Posterior vena cava (tissue), 2 donors: ENCODE data around the gene LRRC73. TPM values are rescaled to one million over a fixed set of nuclear protein-coding genes. Genes with fewer than 3 reads are reported as not detected.
"Not testable (repeated sequence)": the region's sequence is repeated elsewhere in the genome, so short reads cannot be mapped to it uniquely, and the experiment has no call there.

Experiments
- DNase-seq: peaks from one replicate; pipeline ENCODE4 v3.0.0-alpha.2; 2020; ENCODE audit warnings: low spot score
- intact Hi-C, 2 donors: fragments of 100-400 bp; cut with DNase I; formaldehyde crosslinking; loops; one replicate each; pipeline versions ENCODE4 v1.14.1 to v1.14.2; 2022 to 2023
- total RNA-seq, 2 donors: library from RNA; stranded (reverse); fragmentation: NEBNext Ultra II Directional; extraction: Animal tissue kit (Norgen Biotek cat#: 25700); gene quantifications; one replicate each; pipeline ENCODE4 v1.2.1, GENCODE V29; 2021
- donor health status: DM: yes; HTN: yes; CAD: no.
- donor health status: DM: yes; HTN: yes; CAD: no.

Gene LRRC73
- total RNA-seq, 2 donors from 2014 or later, result 0.69 to 0.90 TPM

DNA sequence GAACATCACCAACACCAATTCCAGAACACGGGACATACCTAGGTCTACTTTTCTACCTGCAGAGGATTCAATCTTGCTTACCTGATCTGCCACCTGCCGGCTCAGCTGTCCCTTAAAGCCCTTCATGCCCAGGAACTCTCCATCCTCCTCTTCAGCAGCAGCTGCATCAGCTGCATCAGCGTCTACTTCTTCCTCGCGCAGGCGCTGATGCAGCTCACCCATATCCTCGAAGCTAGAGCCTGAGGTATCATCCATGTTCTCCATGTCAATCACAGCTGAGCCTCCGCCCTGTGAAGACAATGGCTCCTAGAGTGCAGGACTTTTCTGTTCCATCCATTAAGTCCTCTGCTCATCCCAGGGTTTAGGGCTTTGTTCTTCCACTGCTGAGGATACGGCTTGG lies 5.7 kb upstream of the LRRC73 start:
- peak; percentile 40 for DNase-seq

DNA sequence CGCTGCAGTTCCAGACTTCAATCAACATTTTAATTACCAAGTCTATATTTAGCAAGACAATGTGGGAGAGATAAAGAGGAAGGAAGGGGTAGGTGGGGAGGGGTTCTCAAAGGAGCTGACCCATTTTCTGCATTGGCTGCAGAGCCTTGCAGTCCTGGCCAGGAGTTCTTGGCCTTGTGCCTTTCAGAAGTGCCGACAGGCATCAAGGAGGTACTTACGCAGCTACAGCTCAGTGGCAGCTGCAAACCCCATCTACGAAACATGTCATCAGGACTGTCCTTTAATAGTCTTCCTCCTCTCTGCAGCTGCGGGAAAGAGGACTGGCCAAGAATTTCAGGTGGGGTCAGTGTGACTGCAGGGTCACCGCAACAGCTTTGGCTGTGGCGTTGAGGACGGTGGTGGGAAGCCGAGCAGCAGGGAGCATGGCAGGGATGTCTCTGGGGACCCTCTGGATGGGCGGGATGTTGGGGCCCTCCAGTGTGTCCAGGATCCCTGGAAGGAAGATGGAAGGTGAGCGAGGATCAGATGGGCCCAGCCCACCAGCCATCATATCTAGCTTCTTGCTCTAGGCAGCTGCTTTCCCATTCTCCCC lies 1.8 kb upstream of the LRRC73 start:
- peak; percentile 51 for DNase-seq
- intact Hi-C loops, result no loop called here

More for the DNA sequence above, 5.7 kb upstream of the LRRC73 start:
- intact Hi-C loops, result no loop called here

DNA sequence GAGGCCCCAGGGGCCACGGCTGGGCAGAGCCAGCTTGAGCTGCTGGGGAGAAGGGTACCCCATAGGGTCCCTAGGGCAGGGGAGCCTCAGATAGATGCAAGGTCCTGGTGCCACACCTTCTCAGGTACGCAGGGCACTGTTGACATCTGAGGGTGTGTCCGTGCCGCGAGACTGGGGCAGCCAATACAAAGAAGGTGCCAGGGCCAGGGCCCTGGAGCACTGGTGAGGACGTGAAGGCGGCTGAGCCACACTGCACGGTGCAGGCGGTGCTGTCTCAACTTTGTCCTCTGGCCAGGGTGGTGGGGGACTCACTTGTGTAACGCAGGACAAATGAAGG lies 649 bp upstream of the LRRC73 start:
- intact Hi-C loops, result no loop called here

DNA sequence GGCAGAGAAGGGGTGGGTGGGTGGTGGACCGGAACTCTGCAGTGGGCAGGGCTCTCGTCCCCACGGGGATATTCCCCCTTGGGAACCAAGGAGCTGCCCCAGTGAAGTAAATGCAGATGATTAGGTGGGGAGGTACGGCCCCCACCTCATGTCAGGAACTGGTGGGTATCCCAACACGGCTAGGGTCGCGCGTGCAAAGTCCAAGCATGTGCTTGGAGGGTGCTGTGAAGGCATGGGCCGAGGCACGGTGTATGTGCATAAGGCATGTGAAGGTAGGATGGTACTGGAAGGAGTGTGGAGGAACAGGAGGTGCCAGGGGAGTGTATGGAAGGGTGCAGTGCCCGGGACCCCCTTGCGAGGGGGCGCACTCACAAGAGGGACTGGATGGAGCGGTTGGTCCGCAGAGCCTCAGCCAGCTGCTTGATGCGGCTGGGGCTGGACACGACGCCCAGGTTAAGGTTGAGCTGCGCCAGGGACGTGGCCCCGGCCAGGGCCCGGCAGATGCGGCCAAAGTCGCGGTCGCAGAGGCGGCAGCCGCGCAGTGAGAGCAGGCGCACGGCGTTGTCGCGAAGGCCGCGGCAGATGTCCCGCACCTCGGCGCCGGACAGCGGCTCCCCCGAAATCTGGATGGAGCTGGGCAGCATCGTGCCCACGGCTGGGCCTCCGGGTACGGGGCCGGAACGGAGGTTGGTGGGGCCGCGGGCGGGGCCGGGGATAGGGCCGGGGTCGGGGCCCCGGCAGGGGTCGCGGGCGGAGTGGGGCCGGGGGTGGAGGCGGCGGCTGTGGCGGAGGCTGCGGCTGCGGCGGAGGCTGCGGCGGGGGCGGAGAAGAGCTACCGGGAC lies 783 bp downstream of the LRRC73 start:
- DNase-seq, result peak; percentile 81
- intact Hi-C loops, result loop anchor here (5.0 to 10.0 kb wide), 4 partner anchors 52 to 247 kb away; partner anchors contain the start of gene DLK2 (in 1 of the 2)

More for the DNA sequence above, 649 bp upstream of the LRRC73 start:
- DNase-seq, result no peak

DNA sequence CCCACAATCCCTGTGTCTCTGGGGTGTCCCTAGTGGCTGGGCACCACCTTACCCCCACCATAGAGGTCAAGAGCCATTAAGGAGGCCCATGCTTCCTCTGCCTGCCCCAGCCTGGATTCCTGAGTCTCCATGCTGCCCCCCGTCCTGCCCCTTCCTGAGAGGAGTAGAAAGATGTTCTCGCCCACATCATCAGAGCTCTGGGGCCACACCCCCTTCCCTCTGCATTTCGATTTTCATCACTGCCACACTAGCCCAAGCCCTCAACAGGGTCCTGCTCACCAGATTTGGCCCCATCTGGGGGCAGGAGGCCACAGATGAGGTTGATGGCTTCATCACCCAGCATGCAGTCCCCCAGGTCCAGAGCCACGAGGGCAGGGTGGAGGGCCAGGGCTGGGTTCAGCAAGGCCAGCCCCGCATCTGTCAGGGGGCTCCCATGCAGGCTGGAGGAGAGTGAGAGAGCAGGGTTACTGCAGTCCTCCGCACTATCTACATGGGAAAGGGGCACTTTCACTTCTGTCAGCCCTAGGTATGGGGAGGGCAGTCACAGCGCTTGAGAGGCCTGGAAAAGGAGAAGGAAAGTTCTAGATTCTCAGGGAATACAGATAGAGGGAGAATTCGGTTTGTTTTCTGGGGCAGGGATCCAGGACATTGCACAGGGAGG lies 1.5 kb downstream of the LRRC73 start:
- DNase-seq, result no peak
- intact Hi-C loops, result loop anchor here (5.0 to 10.0 kb wide), 4 partner anchors 51 to 246 kb away; partner anchors contain the start of gene DLK2 (in 1 of the 2)

DNA sequence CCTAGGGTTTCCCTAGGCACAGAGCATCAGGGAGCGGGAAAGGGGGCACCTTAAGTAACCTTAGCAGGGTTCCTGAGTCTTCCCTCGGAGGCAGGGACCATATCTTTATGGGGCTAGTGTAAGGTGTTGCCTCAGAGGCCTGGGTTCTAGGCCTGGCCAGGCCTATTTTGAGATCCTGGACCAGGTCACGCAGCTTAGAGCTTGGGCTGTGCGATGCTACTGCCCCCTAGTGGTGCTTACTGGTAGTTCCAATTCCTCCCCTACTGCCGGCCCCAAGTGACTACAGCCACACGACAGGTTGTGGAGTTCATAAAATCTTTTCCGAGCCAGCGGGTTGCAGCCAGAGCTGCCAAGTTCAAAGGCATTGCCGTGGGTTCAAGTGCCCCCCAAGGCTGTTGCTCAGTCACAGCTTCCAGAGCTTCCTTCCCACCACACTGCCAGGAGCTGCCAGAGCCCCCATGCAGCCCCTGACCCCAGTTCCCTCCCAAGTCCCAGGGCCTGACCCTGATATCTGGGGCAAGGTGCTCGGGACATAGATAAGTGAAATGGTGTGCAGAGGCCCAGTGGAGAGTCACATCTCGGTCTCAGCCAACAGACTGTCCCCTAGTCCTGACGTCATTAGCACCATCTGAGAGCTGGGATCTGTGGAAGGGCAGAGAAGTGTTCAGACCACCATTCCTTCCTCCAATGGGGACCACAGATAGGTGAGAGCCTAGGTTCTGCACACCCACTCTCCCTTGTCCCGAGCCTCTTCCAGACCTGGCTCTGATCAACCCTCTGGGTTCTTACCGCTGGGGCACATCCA lies 3.3 kb downstream of the LRRC73 start:
- peak; percentile 91 for DNase-seq
- intact Hi-C loops, result loop anchor here (5.0 to 10.0 kb wide), 4 partner anchors 50 to 245 kb away; partner anchors contain the start of gene DLK2 (in 1 of the 2)

DNA sequence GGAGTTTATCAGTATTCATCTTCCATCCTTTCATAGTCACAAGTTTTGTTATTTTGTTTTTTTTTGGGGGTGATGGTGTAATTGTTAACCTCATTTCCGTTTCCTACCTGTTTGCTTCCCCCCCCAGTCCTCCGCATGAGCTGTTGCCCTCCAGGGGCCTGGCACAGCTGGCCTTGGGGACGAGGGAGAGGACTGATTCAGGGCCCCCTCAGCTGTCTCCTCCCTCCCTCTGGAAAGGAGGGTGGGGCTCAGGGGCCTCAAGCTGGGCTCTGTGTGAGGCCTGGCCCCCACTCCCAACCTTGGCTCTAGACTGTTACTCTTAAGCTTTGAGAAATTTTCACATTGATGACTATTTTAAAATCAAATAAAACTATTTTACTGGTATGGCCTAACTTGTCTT lies 4.0 kb downstream of the LRRC73 start:
- DNase-seq, result peak; percentile 16
- intact Hi-C loops, result loop anchor here (5.0 to 10.0 kb wide), 4 partner anchors 49 to 244 kb away; partner anchors contain the start of gene DLK2 (in 1 of the 2)

DNA sequence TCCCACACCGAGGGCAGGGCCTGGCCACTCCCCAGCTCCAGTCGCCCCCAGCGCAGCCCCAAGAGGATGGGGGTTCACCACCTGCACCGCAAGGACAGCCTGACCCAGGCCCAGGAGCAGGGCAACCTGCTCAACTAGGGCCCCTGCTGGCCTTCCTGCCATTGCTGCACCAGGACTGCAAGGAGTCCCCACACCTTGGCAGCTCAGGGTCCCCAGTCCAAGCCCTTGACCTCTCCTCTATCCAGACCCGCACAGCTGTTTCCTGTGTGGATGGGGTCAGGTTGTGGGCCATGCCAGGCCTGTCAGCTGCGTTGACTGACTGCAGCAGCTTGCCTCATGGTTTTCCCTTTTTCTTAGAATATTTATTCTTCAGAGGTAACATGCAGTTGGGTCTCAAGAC lies 4.4 kb downstream of the LRRC73 start:
- intact Hi-C loops, result loop anchor here (5.0 to 10.0 kb wide), 4 partner anchors 48 to 243 kb away; partner anchors contain the start of gene DLK2 (in 1 of the 2)
- no peak for DNase-seq

DNA sequence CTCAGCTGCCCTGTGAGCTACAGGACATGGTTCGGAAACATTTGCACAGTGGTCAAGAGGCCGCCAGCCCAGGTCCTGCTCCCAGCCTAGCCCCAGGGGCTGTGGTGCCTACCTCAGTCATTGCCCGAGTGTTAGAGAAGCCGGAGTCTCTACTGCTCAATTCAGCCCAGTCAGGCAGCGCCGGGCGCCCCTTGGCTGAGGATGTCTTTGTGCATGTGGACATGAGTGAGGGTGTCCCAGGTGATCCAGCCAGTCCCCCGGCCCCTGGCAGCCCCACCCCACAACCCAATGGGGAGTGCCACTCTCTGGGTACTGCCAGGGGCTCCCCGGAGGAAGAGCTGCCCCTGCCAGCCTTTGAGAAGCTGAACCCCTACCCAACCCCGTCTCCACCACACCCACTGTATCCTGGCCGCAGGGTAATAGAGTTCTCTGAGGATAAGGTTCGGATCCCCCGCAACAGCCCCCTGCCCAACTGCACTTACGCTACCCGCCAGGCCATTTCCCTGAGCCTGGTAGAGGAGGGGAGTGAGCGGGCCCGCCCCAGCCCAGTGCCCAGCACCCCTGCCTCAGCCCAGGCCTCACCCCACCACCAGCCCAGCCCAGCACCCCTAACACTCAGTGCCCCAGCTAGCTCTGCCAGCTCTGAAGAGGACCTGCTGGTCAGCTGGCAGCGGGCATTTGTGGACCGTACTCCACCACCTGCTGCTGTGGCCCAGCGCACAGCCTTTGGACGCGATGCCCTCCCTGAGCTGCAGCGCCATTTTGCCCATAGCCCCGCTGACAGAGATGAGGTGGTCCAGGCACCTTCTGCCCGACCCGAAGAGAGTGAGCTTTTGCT lies 5.2 kb downstream of the LRRC73 start:
- intact Hi-C loops, result loop anchor here (5.0 to 10.0 kb wide), 4 partner anchors 48 to 243 kb away; partner anchors contain the start of gene DLK2 (in 1 of the 2)

DNA sequence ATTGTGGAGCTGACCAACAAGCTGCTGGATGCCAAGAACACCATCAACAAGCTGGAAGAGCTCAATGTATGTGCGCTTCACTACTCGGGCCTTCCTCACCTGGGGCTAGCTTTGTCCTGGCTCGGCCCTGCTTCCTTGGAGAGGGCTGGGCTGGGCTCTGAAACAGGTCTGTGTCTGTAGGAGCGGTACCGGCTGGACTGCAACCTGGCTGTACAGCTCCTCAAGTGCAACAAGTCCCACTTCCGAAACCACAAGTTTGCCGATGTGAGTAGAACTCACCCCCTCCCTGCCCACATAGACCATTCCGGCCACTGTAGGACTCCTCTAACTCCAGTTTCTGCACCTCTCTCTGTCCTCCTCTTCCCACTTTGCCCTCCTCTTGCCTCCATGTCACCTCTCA lies 6.7 kb downstream of the LRRC73 start:
- peak; percentile 54 for DNase-seq
- intact Hi-C loops, result loop anchor here in 1 of 2 donors (10.0 kb wide), 1 partner anchor 119 kb away; no protein-coding TSS in a partner anchor

More for the DNA sequence above, 5.2 kb downstream of the LRRC73 start:
- DNase-seq, result peak; percentile 74

DNA sequence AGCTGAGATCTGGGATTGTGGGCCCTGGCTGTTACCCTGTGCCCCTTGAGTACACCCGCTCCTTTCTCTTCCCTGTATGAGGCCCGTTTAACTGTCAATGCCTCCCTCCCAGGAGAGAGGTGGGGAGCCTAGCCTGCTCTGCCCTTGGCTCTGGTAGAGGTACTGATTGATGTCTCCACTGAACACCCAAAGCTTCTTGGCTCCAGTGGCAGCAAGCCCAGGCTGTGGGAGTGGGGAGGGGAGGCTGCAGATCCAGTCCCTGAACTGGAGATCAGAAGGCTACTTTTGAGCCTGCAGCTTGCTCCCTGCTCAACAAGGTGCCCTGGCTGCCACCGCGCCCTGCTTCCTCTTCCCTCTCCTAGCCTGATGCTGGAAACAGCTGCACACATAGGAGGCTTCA lies 7.5 kb downstream of the LRRC73 start:
- no peak for DNase-seq
- intact Hi-C loops, result loop anchor here in 1 of 2 donors (10.0 kb wide), 1 partner anchor 118 kb away; no protein-coding TSS in a partner anchor

DNA sequence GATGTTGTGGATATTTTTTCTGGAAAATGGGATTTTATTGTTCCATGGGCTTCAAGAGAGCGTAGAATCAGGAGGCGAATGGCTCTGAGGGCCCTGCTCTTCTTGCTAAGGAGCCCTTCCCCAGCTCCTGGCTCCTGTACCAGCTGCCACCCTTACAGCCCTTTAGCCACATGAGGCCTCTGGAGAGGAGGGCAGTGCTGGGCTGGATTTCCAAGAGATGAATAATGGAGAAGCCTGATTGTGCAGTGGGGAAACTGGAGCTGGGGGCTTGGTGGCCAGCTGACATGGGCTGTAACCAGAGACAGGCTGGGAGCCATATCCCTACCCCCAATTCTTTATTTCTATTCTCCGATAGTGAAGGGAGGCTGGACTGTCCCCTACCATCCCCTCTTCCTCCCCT lies 9.2 kb downstream of the LRRC73 start:
- intact Hi-C loops, result loop anchor here in 1 of 2 donors (10.0 kb wide), 1 partner anchor 116 kb away; no protein-coding TSS in a partner anchor

DNA sequence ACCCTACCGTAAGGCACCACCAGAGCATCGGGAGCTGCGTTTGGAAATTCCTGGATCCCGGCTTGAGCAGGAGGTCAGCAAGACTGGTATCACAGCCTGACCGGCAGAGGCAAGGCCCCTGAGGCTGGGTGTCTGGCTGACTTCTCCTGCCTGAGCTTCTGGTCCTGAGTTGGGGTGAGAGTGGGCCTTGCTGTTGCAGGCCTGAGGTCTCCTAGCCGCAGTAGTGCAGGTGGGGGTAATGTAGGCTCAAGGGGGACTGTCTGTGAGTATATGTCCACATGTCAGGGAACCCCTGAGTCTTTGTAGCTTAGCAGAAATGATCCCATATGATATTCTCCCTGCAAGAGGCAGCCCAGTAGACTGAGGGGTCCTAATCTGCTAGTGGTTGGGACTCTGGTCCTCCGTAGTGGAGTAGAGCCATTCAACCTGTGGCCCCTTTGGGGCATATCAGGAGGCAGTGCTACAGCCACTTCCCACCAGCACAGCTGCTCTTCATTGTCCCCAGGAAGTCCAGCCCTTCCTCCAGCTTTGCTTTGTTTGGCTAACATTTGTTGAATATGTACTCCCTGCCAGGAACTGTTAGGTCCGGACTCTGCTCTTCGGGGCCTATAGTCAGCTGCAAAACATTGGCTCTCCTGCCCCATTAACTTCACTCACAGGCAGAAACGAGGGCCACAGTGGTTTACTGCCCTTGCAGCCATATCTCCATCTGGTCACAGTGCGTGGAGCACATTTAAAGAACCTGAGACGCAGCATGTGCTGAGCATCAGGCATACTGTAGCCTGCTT lies 10.9 kb downstream of the LRRC73 start:
- peak; percentile 22 for DNase-seq
- intact Hi-C loops, result no loop called here

More for the DNA sequence above, 9.2 kb downstream of the LRRC73 start:
- DNase-seq, result no peak

DNA sequence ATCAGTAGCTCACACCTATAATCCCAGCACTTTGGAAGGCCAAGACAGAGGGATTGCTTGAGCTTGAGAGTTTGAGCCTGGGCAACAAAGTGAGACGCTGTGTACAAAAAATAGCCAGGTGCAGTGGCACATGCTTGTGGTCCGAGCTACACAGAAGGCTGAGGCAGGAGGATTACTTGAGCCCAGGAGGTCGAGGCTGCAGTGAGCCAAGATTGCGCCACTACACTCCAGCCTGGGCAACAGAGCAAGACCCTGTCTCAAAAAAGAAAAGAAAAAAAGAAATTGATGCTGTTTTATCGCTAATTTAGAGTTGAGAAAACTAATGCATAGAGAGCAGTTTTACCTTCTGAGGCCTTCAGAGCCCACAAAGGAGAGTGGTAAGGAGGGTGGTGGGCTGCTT lies 11.9 kb downstream of the LRRC73 start:
- intact Hi-C loops, result not testable (repeated sequence)

DNA sequence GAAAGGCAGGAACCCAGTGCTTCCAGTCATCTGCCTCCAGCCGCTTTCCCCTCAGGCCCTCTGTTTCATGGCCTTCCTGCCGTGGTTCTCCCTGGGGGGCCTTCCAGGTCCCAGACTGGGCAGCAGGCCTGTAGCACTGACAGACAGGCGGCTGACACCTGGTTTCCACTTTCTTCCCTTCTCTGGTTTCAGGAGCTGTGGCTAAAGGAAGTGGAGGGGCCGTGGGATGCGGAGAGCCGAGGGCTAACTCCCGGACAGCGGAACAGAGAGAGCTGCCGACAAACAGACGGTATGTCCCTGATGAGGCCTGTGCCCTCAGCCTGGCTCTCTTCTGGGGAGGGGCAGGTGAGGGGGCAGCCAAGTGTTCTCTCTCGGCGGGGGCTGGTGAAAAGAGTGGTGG lies 12.5 kb downstream of the LRRC73 start:
- intact Hi-C loops, result no loop called here
- no peak for DNase-seq

More for the DNA sequence above, 11.9 kb downstream of the LRRC73 start:
- not testable (repeated sequence) for DNase-seq

DNA sequence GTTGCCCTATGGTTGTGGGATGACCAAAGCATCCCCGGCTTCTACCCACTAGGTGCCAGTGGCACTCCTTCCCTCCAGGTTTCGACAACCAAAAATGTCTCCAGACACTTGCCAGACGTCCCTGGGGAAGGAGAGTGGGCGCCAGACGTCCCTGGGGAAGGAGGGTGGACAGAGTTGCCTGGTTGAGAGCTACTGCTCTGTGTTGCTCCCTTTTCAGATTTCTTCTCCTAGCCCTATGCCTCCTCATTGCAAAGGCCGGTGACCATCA lies 13.1 kb downstream of the LRRC73 start:
- intact Hi-C loops, result no loop called here

More for the DNA sequence above, 13.1 kb downstream of the LRRC73 start:
- no peak for DNase-seq
